ENCODE results near the gene PSMG4.
A peak's percentile ranks its signal among the peaks of the same experiment; 100 is the strongest.

PSMG4 gene

GRCh38 chr6:3251462-3252314, 7.1 kb upstream of the PSMG4 start:
- peak; percentile 66 to 72 for DNase-seq (ENCODE audit: low read depth in 2 of 2)

- no peak for DNase-seq (ENCODE audit: low read depth in 2 of 2)
Observed at GRCh38 chr6:3252369-3252768, 6.4 kb upstream of the PSMG4 start.

- DNase-seq (ENCODE audit: low read depth in 2 of 2), result no peak
Observed at GRCh38 chr6:3252861-3253596, 5.7 kb upstream of the PSMG4 start.

GRCh38 chr6:3253597-3253961, 5.2 kb upstream of the PSMG4 start:
- DNase-seq (ENCODE audit: low read depth in 2 of 2), result no peak

GRCh38 chr6:3258201-3258600, 546 bp upstream of the PSMG4 start:
- no peak for DNase-seq (ENCODE audit: low read depth in 2 of 2)

- DNase-seq (ENCODE audit: low read depth in 2 of 2), result no peak
Observed at GRCh38 chr6:3259491-3259958, 778 bp downstream of the PSMG4 start.

GRCh38 chr6:3260296-3260695, 1.5 kb downstream of the PSMG4 start:
- DNase-seq (ENCODE audit: low read depth in 2 of 2), result no peak

- DNase-seq (ENCODE audit: low read depth in 2 of 2), result no peak
Observed at GRCh38 chr6:3260772-3261517, 2.2 kb downstream of the PSMG4 start.

- DNase-seq (ENCODE audit: low read depth in 2 of 2), result no peak
Observed at GRCh38 chr6:3261518-3261820, 2.7 kb downstream of the PSMG4 start.

GRCh38 chr6:3261921-3262320, 3.2 kb downstream of the PSMG4 start:
- no peak for DNase-seq (ENCODE audit: low read depth in 2 of 2)

GRCh38 chr6:3263096-3263495, 4.3 kb downstream of the PSMG4 start:
- no peak for DNase-seq (ENCODE audit: low read depth in 2 of 2)

- DNase-seq (ENCODE audit: low read depth in 2 of 2), result no peak
Observed at GRCh38 chr6:3264356-3264755, 5.6 kb downstream of the PSMG4 start.

- no peak for DNase-seq (ENCODE audit: low read depth in 2 of 2)
Observed at GRCh38 chr6:3265671-3266070, 6.9 kb downstream of the PSMG4 start.

GRCh38 chr6:3266170-3266569, 7.4 kb downstream of the PSMG4 start:
- no peak for DNase-seq (ENCODE audit: low read depth in 2 of 2)

- DNase-seq (ENCODE audit: low read depth in 2 of 2), result no peak
Observed at GRCh38 chr6:3267162-3267561, 8.4 kb downstream of the PSMG4 start.

GRCh38 chr6:3268680-3269079, 9.9 kb downstream of the PSMG4 start:
- no peak for DNase-seq (ENCODE audit: low read depth in 2 of 2)

GRCh38 chr6:3269281-3269975, 10.7 kb downstream of the PSMG4 start:
- no peak for DNase-seq (ENCODE audit: low read depth in 2 of 2)

- DNase-seq (ENCODE audit: low read depth in 2 of 2), result no peak
Observed at GRCh38 chr6:3270258-3270657, 11.5 kb downstream of the PSMG4 start.

GRCh38 chr6:3271756-3272155, 13.0 kb downstream of the PSMG4 start:
- DNase-seq (ENCODE audit: low read depth in 2 of 2), result no peak

- DNase-seq (ENCODE audit: low read depth in 2 of 2), result no peak
Observed at GRCh38 chr6:3272911-3273547, 14.3 kb downstream of the PSMG4 start.

- no peak for DNase-seq (ENCODE audit: low read depth in 2 of 2)
Observed at GRCh38 chr6:3273707-3274521, 15.2 kb downstream of the PSMG4 start.
